Breast epithelium (tissue), 4 donors: Measurements from ENCODE around the gene FBXL4. TPM values are rescaled to one million over a fixed set of nuclear protein-coding genes. Genes with fewer than 3 reads are reported as not detected.

Experiments used
- DNase-seq, 2 donors: peaks; one replicate each; pipeline ENCODE4 v3.0.0-alpha.2; 2019; ENCODE audit warnings: low spot score in 2 of 2
- H3K27ac ChIP-seq, 2 donors: fragments of 200-600 bp; sonication (generic) in 1 of 2; one replicate each; pipeline ENCODE4 v1.5.1; 2016 to 2019; ENCODE audit warnings: mild to moderate bottlenecking in 1 of 2
- H3K27me3 ChIP-seq, 2 donors: fragments of 200-600 bp; sonication (generic) in 1 of 2; one replicate each; pipeline versions ENCODE4 v1.5.1 to v1.6.0; 2017 to 2019; ENCODE audit warnings: control low read depth in 1 of 2, mild to moderate bottlenecking in 1 of 2
- H3K36me3 ChIP-seq: fragments of 200-600 bp; one replicate; pipeline ENCODE4 v1.5.1; 2019
- H3K4me1 ChIP-seq, 2 donors: fragments of 200-600 bp; sonication (generic); one replicate each; pipeline ENCODE4 v1.5.1; 2016 to 2019; ENCODE audit warnings: control low read depth in 1 of 2
- H3K4me3 ChIP-seq, 3 donors: fragments of 200-600 bp; sonication (generic); 1 replicate in 2 of 3; 2 replicates in 1 of 3; pipeline ENCODE4 v1.5.1; 2016 to 2019; ENCODE audit warnings: mild to moderate bottlenecking in 3 of 3, moderate library complexity in 2 of 3
- H3K9me3 ChIP-seq, 2 donors: fragments of 200-600 bp; sonication (generic) in 1 of 2; one replicate each; pipeline ENCODE4 v1.5.1; 2016 to 2019; ENCODE audit warnings: control low read depth in 1 of 2
- POLR2A ChIP-seq: fragments of 450-650 bp; IDR thresholded peaks from one replicate; pipeline ENCODE4 v1.6.1; 2016; ENCODE audit warnings: antibody characterized with exemption, mild to moderate bottlenecking, moderate library complexity
- POLR2AphosphoS5 ChIP-seq, 3 donors: sonication (generic); formaldehyde crosslinking; IDR thresholded peaks; one replicate each; pipeline ENCODE4 v1.6.1; 2017; ENCODE audit warnings: antibody characterized with exemption in 3 of 3
- intact Hi-C: fragments of 100-400 bp; cut with DNase I; formaldehyde crosslinking; loops from one replicate; pipeline ENCODE4 v1.15.1; 2023; ENCODE audit warnings: low total_unique reads
- total RNA-seq, 3 donors: library from RNA; depleted of rRNA; stranded (reverse); fragments of >200 nt; gene quantifications; one replicate each; pipeline ENCODE4 v1.1.0, GENCODE V29; 2016
- TF ChIP-seq, protein P1 (sequence below), 3 donors: fragments of 450-650 bp; IDR thresholded peaks; one replicate each; pipeline ENCODE4 v1.5.1; 2016 to 2017; ENCODE audit warnings: antibody characterized with exemption in 3 of 3, mild to moderate bottlenecking in 3 of 3, moderate library complexity in 3 of 3

The FBXL4 gene
- total RNA-seq, 3 donors from 2014 or later: 20.6 to 39.4 (median 21.6) TPM

DNA sequence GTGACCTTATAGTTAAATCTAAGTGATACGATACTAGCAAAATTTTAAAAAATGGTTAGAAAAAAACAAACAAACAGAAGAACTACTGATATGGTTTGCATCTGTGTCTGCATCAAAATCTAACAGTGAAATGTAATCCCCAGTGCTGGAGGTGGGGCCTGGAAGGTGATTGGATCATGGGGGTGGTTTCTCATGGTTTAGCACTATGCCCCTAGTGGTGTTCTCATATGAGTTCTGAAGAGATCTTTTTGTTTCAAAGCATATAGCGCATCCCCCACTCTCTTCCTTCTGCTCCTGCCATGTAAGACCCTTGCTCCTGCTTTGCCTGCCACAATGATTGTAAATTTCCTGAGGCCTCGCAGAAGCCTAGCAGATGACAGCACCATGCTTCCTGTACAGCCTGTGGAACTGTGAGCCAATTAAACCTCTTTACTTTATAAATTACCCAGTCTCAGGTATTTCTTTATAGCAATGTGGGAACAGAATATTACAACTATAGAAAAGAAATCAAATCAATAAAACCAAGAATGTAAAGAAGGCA lies 5.4 kb downstream of the FBXL4 start:
- no peak for TF ChIP-seq POLR2AphosphoS5 (IDR thresholded peaks at IDR 0.05)
- TF ChIP-seq, protein P1, sequence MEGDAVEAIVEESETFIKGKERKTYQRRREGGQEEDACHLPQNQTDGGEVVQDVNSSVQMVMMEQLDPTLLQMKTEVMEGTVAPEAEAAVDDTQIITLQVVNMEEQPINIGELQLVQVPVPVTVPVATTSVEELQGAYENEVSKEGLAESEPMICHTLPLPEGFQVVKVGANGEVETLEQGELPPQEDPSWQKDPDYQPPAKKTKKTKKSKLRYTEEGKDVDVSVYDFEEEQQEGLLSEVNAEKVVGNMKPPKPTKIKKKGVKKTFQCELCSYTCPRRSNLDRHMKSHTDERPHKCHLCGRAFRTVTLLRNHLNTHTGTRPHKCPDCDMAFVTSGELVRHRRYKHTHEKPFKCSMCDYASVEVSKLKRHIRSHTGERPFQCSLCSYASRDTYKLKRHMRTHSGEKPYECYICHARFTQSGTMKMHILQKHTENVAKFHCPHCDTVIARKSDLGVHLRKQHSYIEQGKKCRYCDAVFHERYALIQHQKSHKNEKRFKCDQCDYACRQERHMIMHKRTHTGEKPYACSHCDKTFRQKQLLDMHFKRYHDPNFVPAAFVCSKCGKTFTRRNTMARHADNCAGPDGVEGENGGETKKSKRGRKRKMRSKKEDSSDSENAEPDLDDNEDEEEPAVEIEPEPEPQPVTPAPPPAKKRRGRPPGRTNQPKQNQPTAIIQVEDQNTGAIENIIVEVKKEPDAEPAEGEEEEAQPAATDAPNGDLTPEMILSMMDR (IDR thresholded peaks at IDR 0.05): no peak
- TF ChIP-seq POLR2A: no peak
- no peak overlapping the region for H3K27ac ChIP-seq
- no peak for DNase-seq
- H3K9me3 ChIP-seq: peaks cover 0 to 9% of the 10 kb centered on the region in 2 donors
- no peaks in the 10 kb centered on the region for H3K27me3 ChIP-seq
- H3K36me3 ChIP-seq: peaks cover 3% of the 10 kb centered on the region
- intact Hi-C loops: no loop called here
- no peaks in the 10 kb centered on the region for H3K4me1 ChIP-seq
- no peak overlapping the region for H3K4me3 ChIP-seq

- DNase-seq: no peak
- TF ChIP-seq POLR2AphosphoS5 (IDR thresholded peaks at IDR 0.05) (no peak), POLR2A (no peak)
- TF ChIP-seq, protein P1 (IDR thresholded peaks at IDR 0.05): no peak
- Histone ChIP-seq H3K4me3 (no peak overlapping the region), H3K36me3 (peaks cover 3% of the 10 kb centered on the region), H3K27ac (no peak overlapping the region), H3K9me3 (peaks cover 0 to 9% of the 10 kb centered on the region in 2 donors), H3K27me3 (no peaks in the 10 kb centered on the region), H3K4me1 (no peaks in the 10 kb centered on the region)
- intact Hi-C loops: no loop called here
These were observed 6.4 kb downstream of the FBXL4 start for GRCh38 chr6:98941319-98941718.

DNA sequence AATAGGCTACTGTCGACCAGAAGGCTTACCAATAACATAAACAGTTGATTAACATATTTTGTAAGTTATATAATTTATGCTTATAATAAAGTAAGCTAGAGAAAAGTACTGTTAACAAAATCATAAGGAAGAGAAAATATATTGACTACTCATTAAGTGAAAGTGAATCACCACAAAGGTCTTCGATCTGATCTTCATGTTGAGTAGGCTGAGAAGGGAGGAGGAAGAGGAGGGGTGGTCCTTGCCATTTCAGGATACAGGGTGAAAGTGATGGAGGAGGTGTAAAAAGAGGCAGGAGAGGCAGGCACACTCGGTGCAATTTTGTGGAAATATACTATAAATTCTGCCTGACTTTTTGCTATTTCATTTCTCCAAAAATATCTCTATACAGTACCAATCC lies 10.4 kb downstream of the FBXL4 start:
- Histone ChIP-seq H3K36me3 (peaks cover 3% of the 10 kb centered on the region), H3K4me3 (no peak overlapping the region), H3K27me3 (no peaks in the 10 kb centered on the region), H3K27ac (no peak overlapping the region), H3K4me1 (no peaks in the 10 kb centered on the region), H3K9me3 (peaks cover 0 to 9% of the 10 kb centered on the region in 2 donors)
- intact Hi-C loops: no loop called here
- no peak for TF ChIP-seq POLR2A
- TF ChIP-seq POLR2AphosphoS5 (IDR thresholded peaks at IDR 0.05): no peak
- TF ChIP-seq, protein P1 (IDR thresholded peaks at IDR 0.05): no peak
- no peak for DNase-seq

- intact Hi-C loops: no loop called here
These were observed 15.4 kb downstream of the FBXL4 start for GRCh38 chr6:98932381-98932780.

GRCh38 chr6:98931696-98932095 lies 16.1 kb downstream of the FBXL4 start:
- no peak overlapping the region for H3K4me3 ChIP-seq
- no peaks in the 10 kb centered on the region for H3K27me3 ChIP-seq
- H3K27ac ChIP-seq: no peak overlapping the region
- intact Hi-C loops: no loop called here
- H3K4me1 ChIP-seq: no peaks in the 10 kb centered on the region
- no peak for DNase-seq
- H3K36me3 ChIP-seq: no peaks in the 10 kb centered on the region
- TF ChIP-seq, protein P1 (IDR thresholded peaks at IDR 0.05): no peak
- TF ChIP-seq POLR2A (no peak), POLR2AphosphoS5 (IDR thresholded peaks at IDR 0.05) (no peak)
- no peaks in the 10 kb centered on the region for H3K9me3 ChIP-seq

More at GRCh38 chr6:98932381-98932780, 15.4 kb downstream of the FBXL4 start:
- no peak for DNase-seq
- H3K4me1 ChIP-seq: no peaks in the 10 kb centered on the region
- no peaks in the 10 kb centered on the region for H3K9me3 ChIP-seq
- H3K36me3 ChIP-seq: no peaks in the 10 kb centered on the region
- no peak overlapping the region for H3K27ac ChIP-seq
- H3K4me3 ChIP-seq: no peak overlapping the region
- TF ChIP-seq, protein P1 (IDR thresholded peaks at IDR 0.05): no peak
- no peak for TF ChIP-seq POLR2A
- TF ChIP-seq POLR2AphosphoS5 (IDR thresholded peaks at IDR 0.05): no peak
- H3K27me3 ChIP-seq: no peaks in the 10 kb centered on the region
